Keratinocyte (primary cell): ENCODE data around the gene TTC28.

Experiments
- CTCF ChIP-seq, 3 experiments: IDR thresholded peaks in 1 of 3; conservative IDR thresholded peaks in 1 of 3; optimal IDR thresholded peaks in 1 of 3; 2 replicates in 2 of 3; 3 replicates in 1 of 3; pipeline versions ENCODE3 to v1.5.1; 2011; ENCODE audit warnings: low read length in 3 of 3, mild to moderate bottlenecking in 3 of 3, moderate library complexity in 2 of 3, control low read depth in 1 of 3, inconsistent platforms in 1 of 3; ENCODE audit not compliant: insufficient read depth in 2 of 3; ENCODE audit errors: extremely low read depth in 1 of 3
- EZH2 ChIP-seq: IDR thresholded peaks from one replicate; pipeline ENCODE4 v1.6.1; 2012; ENCODE audit warnings: inconsistent platforms, mild to moderate bottlenecking, low read length, moderate library complexity

- TF ChIP-seq CTCF (optimal IDR thresholded peaks at IDR 0.05 in 1 of 3, IDR thresholded peaks at IDR 0.05 in 1 of 3, conservative IDR thresholded peaks at IDR 0.05 in 1 of 3; ENCODE audit: extremely low read depth in 1 of 3, insufficient read depth in 2 of 3, low read length in 3 of 3) (no peak), EZH2 (no peak)
Measured at GRCh38 chr22:28053896-28054818, 625.5 kb downstream of the TTC28 start.
